ENCODE measurements around the gene C1R.
A peak's percentile ranks its signal among the peaks of the same experiment; 100 is the strongest.

- TF ChIP-seq CTCF (IDR thresholded peaks at IDR 0.05; ENCODE audit: low read length) (peak; percentile 70), EZH2 (IDR thresholded peaks at IDR 0.05; ENCODE audit: borderline replicate concordance, low read length) (no peak)
Observed at GRCh38 chr12:7113389-7113871, 21.2 kb upstream of the C1R start.
